ENCODE measurements around the gene GPR3. TPM values are rescaled to one million over a fixed set of nuclear protein-coding genes. Genes with fewer than 3 reads are reported as not detected.
"Not testable (repeated sequence)": the region's sequence is repeated elsewhere in the genome, so short reads cannot be mapped to it uniquely, and the experiment has no call there.

Gene GPR3
- polyA plus RNA-seq, 1 donor, result 0.49 TPM

- DNase-seq, result no peak
Measured at GRCh38 chr1:27428316-27429028, 36.0 kb downstream of the GPR3 start.

- no peak for DNase-seq
Measured at GRCh38 chr1:27429029-27429425, 36.6 kb downstream of the GPR3 start.

DNA sequence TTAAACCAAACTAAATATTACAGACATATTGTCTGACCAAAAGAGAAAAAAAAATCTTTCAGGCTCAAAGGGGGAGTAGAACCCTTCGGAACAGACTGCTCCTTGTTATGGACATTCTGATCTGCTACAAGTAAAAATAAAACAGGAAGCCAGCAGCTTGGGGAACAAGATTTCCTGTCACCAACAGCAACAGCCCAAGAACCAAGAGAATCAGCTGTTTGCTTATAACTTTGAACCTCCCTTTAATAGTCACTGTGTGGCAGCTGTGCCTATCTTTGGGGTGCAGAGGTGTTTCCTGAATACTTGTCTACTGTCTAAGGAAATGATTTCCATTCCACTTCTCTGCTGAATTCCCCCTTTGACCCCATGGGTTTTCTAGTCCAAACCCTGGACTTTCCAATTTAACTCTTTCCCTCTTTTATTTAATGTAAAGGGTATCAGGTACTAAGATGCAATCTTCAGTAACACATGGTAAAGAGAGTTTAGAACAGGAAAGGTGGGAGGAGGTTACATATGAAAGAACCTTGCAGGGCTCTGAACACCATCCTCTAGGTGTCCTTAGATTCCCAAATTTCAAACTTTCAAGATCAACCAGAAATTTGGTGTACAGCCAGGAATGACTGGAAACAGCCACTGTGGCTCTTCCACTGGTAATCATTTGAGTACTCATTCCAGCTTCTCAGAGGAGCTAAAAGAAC, 38.6 kb downstream of the GPR3 start:
- no peak for DNase-seq

DNA sequence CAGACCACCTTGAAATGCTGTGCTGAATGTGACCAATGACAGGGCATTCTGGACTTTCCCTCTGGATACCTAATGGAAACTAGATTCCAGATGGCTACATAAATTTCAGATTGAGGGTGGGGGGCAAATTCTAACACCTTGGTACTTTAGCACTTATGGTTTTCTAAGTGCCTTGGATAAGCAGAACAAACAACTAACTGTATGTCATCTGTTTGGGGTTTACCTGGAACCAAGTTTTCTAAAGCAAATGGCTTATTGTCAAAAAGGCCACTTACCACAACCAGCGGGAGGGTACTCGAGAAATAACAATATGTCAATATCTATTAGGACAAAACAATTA, 39.1 kb downstream of the GPR3 start:
- DNase-seq, result no peak

DNA sequence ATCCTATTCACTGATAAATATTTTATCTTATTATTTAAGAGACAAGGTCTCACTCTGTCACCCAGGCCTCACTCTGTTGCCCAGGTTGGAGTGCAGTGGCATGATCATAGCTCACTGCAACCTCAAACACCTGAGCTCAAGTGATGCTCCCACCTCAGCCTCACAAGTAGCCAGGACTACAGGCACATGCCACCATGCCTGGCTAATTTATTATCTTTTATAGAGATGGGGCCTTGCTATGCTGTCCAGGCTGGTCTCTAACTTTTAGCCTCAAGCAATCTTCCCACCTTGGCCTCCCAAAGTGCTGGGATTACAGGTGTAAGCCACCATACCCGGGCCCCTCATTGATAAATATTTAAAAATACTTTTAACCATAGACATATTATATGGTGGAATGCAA, 40.3 kb downstream of the GPR3 start:
- DNase-seq, result not testable (repeated sequence)

GRCh38 chr1:27433706-27434105, 41.3 kb downstream of the GPR3 start:
- DNase-seq, result no peak

- no peak for DNase-seq
Measured at GRCh38 chr1:27435566-27436203, 43.3 kb downstream of the GPR3 start.

GRCh38 chr1:27436204-27437159, 44.1 kb downstream of the GPR3 start:
- no peak for DNase-seq

GRCh38 chr1:27438621-27439061, 46.2 kb downstream of the GPR3 start:
- no peak for DNase-seq

DNA sequence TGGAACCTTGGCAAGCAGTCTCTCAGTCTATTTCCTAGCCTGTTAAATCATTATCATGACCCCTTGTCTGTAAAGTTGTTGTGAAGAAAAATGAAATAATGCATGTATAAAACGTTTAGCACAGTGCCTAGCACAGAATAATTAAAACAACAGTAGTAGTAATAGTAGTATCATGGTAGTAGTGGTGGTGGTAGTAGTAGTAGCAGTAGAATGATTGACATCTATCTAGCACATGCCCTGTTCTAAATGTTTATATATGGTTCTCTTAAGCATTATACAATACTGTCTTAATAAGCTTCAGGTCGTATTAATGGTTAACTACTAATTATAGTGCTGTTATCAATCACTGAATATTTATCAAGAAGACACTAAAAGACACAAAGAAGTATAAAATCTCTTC, 46.7 kb downstream of the GPR3 start:
- DNase-seq, result no peak

- DNase-seq, result no peak
Measured at GRCh38 chr1:27444632-27445031, 52.2 kb downstream of the GPR3 start.

Other genes starting within 250 kb of the GPR3 start
- gene SLC9A1, start 237.5 kb upstream of the GPR3 start, polyA plus RNA-seq (ENCODE audit: insufficient read length), result 12.8 TPM
- 33.4 TPM for gene WDTC1, start 158.0 kb upstream of the GPR3 start, polyA plus RNA-seq (ENCODE audit: insufficient read length)
- gene TMEM222, start 70.5 kb upstream of the GPR3 start, polyA plus RNA-seq (ENCODE audit: insufficient read length), result 25.5 TPM
- gene SYTL1, start 50.6 kb upstream of the GPR3 start, polyA plus RNA-seq (ENCODE audit: insufficient read length), result 1.5 TPM
- gene MAP3K6, start 25.7 kb upstream of the GPR3 start, polyA plus RNA-seq (ENCODE audit: insufficient read length), result 14.9 TPM
- gene FCN3, start 17.8 kb upstream of the GPR3 start, polyA plus RNA-seq (ENCODE audit: insufficient read length), result 0.50 TPM
- not detected for gene CD164L2, start 9.3 kb upstream of the GPR3 start, polyA plus RNA-seq (ENCODE audit: insufficient read length)
- gene WASF2, start 97.5 kb downstream of the GPR3 start, polyA plus RNA-seq (ENCODE audit: insufficient read length), result 79.4 TPM
- 128 TPM for gene AHDC1, start 211.5 kb downstream of the GPR3 start, polyA plus RNA-seq (ENCODE audit: insufficient read length)
- 2.4 TPM for gene FGR, start 242.6 kb downstream of the GPR3 start, polyA plus RNA-seq (ENCODE audit: insufficient read length)